Activated naive CD8-positive, alpha-beta T cell (primary cell): Measurements from ENCODE around the gene SEZ6.

ENCODE experiments used
- H3K27ac Mint-ChIP-seq: one replicate; pipeline ENCODE4 v1.8.0; 2021; ENCODE audit warnings: mixed read lengths
- H3K27me3 Mint-ChIP-seq: one replicate; pipeline ENCODE4 v1.8.0; 2021; ENCODE audit warnings: mixed read lengths
- H3K36me3 Mint-ChIP-seq: one replicate; pipeline ENCODE4 v1.8.0; 2021; ENCODE audit warnings: mixed read lengths
- H3K4me1 Mint-ChIP-seq: one replicate; pipeline ENCODE4 v1.8.0; 2021; ENCODE audit warnings: low read depth, mixed read lengths
- H3K4me3 Mint-ChIP-seq: one replicate; pipeline ENCODE4 v1.8.0; 2021; ENCODE audit warnings: mild to moderate bottlenecking, mixed read lengths
- H3K9me3 Mint-ChIP-seq: one replicate; pipeline ENCODE4 v1.8.0; 2021; ENCODE audit warnings: low read depth, mixed read lengths

Gene SEZ6

GRCh38 chr17:28951428-28951990 lies 54.3 kb downstream of the SEZ6 start, which contains the start of gene PHF12:
Gene PHF12 (minus strand): TSS chr17:28951518. CDS start chr17:28950960, 558 bp downstream.
- H3K4me3 Mint-ChIP-seq = peak within 1 kb of the TSS; percentile 94
- H3K36me3 Mint-ChIP-seq = peaks cover 4% of the 10 kb centered on the region
- H3K4me1 Mint-ChIP-seq = peaks cover 22% of the 10 kb centered on the region
- no peaks in the 10 kb centered on the region for H3K27me3 Mint-ChIP-seq
- H3K9me3 Mint-ChIP-seq = no peaks in the 10 kb centered on the region
- H3K27ac Mint-ChIP-seq = peak within 1 kb of the TSS; percentile 93

DNA sequence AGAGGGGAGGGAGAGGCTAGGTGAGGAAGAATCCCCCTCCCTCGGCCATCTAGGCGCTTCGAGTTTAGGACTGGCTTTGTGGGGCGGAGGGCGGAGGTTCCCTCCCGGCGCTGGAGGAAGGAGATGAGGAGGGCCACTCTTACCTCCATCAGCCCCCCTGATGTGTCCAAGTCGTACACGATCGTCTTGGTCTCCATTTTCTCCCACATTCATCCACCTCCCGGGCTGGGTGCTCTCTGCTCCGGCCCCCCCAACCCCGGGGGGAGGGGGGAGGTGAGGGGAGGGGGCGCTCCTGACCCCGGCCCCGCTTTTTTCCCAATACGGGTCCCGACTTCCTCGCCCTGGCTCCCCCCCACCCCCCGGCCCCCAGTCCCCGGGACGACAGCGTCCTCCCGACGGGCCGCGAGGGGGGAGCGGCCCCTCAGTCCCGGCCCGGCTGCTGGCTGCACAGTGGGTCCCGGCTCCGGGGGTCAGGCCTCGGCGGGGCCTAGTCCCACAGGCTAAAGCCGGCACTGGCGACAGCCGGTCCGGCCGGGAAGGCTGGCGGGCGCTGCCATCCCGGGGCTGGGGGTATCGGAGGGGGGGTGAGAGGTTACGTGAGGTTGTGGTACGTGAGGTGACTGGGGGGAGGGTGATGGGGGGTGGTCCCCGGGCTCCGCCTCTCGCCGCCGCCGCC lies 54.9 kb downstream of the SEZ6 start:
- Mint-ChIP-seq H3K36me3 (peaks cover 9% of the 10 kb centered on the region), H3K9me3 (no peaks in the 10 kb centered on the region), H3K4me3 (peak overlapping the region; percentile 94), H3K4me1 (peaks cover 28% of the 10 kb centered on the region), H3K27ac (peak overlapping the region; percentile 93), H3K27me3 (no peaks in the 10 kb centered on the region)

DNA sequence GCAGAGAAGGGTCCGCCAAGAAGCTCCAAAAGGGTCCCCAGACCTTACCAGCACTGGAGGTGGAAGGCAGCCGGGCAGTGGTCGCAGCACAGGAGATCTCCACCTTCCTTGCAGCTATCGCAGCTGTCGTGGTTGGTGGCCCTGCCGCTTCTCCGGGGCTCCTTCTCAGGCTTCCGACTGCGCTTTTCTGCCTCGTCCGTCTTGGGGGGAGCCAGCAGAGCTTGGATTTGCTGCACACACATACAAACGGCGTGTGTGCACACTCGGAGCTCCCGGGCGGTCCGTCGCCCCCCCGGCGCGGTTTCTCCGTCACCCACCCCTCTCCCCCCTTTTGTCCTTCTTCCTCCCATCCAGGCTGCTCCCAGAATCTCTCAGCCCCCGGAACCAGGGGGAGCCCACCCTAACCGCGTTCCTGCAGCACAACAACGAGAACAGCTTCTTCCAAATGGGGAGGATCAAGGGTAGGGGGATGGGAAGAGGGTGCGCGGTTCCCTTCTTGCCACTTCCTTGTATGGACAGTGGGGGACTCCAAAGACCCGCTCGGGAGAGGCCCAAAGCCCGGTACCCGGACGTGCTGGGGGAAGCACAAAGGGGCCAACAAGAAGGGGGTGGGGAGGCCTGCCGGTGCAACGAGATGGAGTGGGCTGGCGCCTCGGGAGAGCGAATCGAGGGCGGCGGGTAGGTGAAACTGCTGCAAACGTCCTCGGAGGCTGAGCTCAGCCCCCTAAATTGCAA lies 55.6 kb downstream of the SEZ6 start:
- Mint-ChIP-seq H3K4me1 (peaks cover 35% of the 10 kb centered on the region), H3K4me3 (peak overlapping the region; percentile 94), H3K36me3 (peaks cover 10% of the 10 kb centered on the region), H3K27ac (peak overlapping the region; percentile 93), H3K27me3 (no peaks in the 10 kb centered on the region), H3K9me3 (no peaks in the 10 kb centered on the region)

- Mint-ChIP-seq H3K36me3 (peaks cover 12% of the 10 kb centered on the region), H3K27ac (peak overlapping the region; percentile 93), H3K4me3 (peak overlapping the region; percentile 94), H3K4me1 (peaks cover 42% of the 10 kb centered on the region), H3K9me3 (no peaks in the 10 kb centered on the region), H3K27me3 (no peaks in the 10 kb centered on the region)
Measured at GRCh38 chr17:28949185-28950016, 56.4 kb downstream of the SEZ6 start.

- no peaks in the 10 kb centered on the region for H3K9me3 Mint-ChIP-seq
- H3K27ac Mint-ChIP-seq = peak overlapping the region; percentile 92
- no peaks in the 10 kb centered on the region for H3K27me3 Mint-ChIP-seq
- peaks cover 48% of the 10 kb centered on the region for H3K4me1 Mint-ChIP-seq
- peak overlapping the region; percentile 94 for H3K4me3 Mint-ChIP-seq
- H3K36me3 Mint-ChIP-seq = peaks cover 14% of the 10 kb centered on the region
Measured at GRCh38 chr17:28948873-28949184, 57.0 kb downstream of the SEZ6 start.

DNA sequence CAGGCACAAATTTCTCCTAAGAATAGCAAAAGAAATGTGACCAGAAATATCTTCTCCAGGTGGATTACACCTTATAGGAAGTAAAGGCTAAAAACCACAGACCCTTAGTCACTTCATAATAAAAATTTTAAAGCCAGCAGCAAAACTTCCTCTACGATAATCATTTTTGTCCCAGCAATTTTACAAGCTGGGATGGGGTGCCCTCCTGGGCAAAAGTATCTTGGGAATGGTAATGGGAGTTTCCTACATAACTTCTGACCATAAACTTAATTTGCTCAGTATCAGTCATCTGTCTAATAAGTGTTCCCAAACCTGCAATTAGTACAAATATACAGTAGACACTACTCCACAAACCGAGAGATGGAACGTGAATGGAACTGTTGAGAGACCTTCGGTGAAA lies 57.5 kb downstream of the SEZ6 start:
- H3K27me3 Mint-ChIP-seq = no peaks in the 10 kb centered on the region
- peaks cover 53% of the 10 kb centered on the region for H3K4me1 Mint-ChIP-seq
- H3K9me3 Mint-ChIP-seq = no peaks in the 10 kb centered on the region
- peak overlapping the region; percentile 94 for H3K4me3 Mint-ChIP-seq
- H3K27ac Mint-ChIP-seq = peak overlapping the region; percentile 92
- H3K36me3 Mint-ChIP-seq = peaks cover 16% of the 10 kb centered on the region

- H3K36me3 Mint-ChIP-seq = peaks cover 16% of the 10 kb centered on the region
- H3K9me3 Mint-ChIP-seq = no peaks in the 10 kb centered on the region
- peaks cover 59% of the 10 kb centered on the region for H3K4me1 Mint-ChIP-seq
- H3K27me3 Mint-ChIP-seq = no peaks in the 10 kb centered on the region
- peak overlapping the region; percentile 94 for H3K4me3 Mint-ChIP-seq
- peak overlapping the region; percentile 92 for H3K27ac Mint-ChIP-seq
Measured at GRCh38 chr17:28947639-28948038, 58.2 kb downstream of the SEZ6 start.

- H3K4me1 Mint-ChIP-seq = peaks cover 69% of the 10 kb centered on the region
- peak overlapping the region; percentile 83 for H3K4me3 Mint-ChIP-seq
- H3K36me3 Mint-ChIP-seq = peaks cover 16% of the 10 kb centered on the region
- peak overlapping the region; percentile 88 for H3K27ac Mint-ChIP-seq
- no peaks in the 10 kb centered on the region for H3K27me3 Mint-ChIP-seq
- no peaks in the 10 kb centered on the region for H3K9me3 Mint-ChIP-seq
Measured at GRCh38 chr17:28946239-28946638, 59.6 kb downstream of the SEZ6 start.

DNA sequence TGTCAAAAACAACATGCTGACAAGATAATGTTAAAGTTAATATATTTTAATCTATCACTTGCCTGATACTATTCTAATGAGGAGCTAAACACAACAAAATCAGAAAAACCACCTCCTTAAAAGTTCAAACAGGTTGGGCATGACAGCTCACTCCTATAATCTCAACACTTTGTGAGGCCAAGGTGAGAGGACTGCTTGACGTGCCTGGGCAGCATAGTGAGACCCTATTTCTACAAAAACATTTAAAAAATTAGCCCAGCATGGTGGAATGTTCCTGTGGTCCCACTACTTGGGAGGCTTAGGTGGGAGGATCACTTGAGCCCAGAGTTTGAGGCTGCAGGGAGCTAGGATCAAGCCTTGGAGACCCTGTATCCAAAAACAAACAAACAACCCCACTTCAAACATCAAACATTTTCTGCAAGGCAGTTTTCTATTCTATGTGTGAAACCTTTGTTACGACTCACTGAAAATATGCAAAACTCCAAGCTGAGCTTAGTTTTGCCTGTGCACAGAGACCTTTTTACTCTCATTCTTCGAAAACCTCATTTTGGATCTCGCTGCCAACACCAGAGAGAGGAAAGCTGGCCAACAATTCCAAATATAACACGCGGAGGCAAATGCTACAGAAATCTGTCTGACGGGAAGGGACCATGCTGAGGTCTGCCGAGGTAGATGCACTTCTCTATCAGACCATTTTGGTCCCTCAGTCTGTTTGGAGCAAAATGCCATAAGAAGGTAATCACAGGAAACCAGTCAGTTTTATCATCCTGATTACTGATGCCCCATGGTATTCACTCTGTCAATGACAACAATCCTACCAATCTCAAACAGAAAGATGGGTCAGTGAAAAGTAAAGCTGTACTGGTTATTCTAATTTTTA lies 60.7 kb downstream of the SEZ6 start:
- Mint-ChIP-seq H3K4me3 (peak overlapping the region; percentile 33), H3K27ac (peak overlapping the region; percentile 88), H3K9me3 (no peaks in the 10 kb centered on the region), H3K4me1 (peaks cover 80% of the 10 kb centered on the region), H3K27me3 (no peaks in the 10 kb centered on the region), H3K36me3 (peaks cover 16% of the 10 kb centered on the region)

DNA sequence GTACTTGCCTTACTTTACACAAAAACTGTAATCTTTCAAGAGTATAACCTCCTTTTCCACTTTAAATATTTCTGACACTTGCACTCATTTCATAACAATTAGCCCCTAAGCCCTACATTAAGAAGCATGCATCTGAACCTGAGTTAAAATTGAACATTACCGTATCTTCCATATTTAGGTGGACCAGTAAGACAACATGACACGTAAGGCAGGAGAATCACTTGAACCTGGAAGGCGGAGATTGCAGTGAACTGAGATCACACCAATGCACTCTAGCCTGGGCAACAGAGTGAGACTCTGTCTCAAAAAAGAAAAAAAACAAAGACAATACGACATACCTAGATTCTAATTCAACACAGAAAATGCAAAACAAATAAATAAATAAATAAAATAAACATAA lies 61.5 kb downstream of the SEZ6 start:
- H3K36me3 Mint-ChIP-seq = peaks cover 16% of the 10 kb centered on the region

GRCh38 chr17:28942925-28943324 lies 62.9 kb downstream of the SEZ6 start:
- H3K9me3 Mint-ChIP-seq = no peaks in the 10 kb centered on the region
- peak overlapping the region; percentile 28 for H3K27ac Mint-ChIP-seq
- H3K36me3 Mint-ChIP-seq = peaks cover 14% of the 10 kb centered on the region
- H3K4me3 Mint-ChIP-seq = no peak overlapping the region
- peaks cover 92% of the 10 kb centered on the region for H3K4me1 Mint-ChIP-seq
- H3K27me3 Mint-ChIP-seq = no peaks in the 10 kb centered on the region

More for the DNA sequence above, 61.5 kb downstream of the SEZ6 start:
- Mint-ChIP-seq H3K4me3 (peak overlapping the region; percentile 20), H3K27me3 (no peaks in the 10 kb centered on the region), H3K4me1 (peaks cover 88% of the 10 kb centered on the region), H3K9me3 (no peaks in the 10 kb centered on the region), H3K27ac (no peak overlapping the region)

DNA sequence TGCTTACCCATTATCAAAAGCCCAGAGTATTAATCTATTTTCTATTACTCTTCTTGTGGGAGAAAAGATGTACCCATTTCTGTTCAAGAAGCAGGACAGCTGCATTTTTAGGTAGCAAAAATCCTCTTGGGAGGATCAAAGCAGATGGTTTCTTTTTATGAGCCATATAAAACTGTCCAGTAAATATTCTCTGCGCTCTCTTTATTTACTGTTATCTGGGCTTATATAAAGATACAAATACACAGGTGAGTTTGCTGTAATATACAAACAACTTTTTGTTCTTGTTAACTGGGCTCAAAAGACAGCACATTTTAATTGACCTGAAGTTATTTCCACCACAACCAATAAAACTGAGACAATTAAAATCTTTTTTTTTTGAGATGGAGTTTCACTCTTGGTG lies 64.6 kb downstream of the SEZ6 start:
- H3K36me3 Mint-ChIP-seq = peaks cover 10% of the 10 kb centered on the region
- H3K4me3 Mint-ChIP-seq = no peak overlapping the region
- H3K27ac Mint-ChIP-seq = peak overlapping the region; percentile 41
- H3K4me1 Mint-ChIP-seq = peaks cover 92% of the 10 kb centered on the region
- no peaks in the 10 kb centered on the region for H3K9me3 Mint-ChIP-seq
- H3K27me3 Mint-ChIP-seq = no peaks in the 10 kb centered on the region

- Mint-ChIP-seq H3K27ac (peak overlapping the region; percentile 76), H3K9me3 (no peaks in the 10 kb centered on the region), H3K4me3 (peak overlapping the region; percentile 59), H3K4me1 (peaks cover 92% of the 10 kb centered on the region), H3K36me3 (peaks cover 7% of the 10 kb centered on the region), H3K27me3 (no peaks in the 10 kb centered on the region)
Measured at GRCh38 chr17:28940675-28941074, 65.2 kb downstream of the SEZ6 start.

GRCh38 chr17:28940142-28940541 lies 65.7 kb downstream of the SEZ6 start:
- Mint-ChIP-seq H3K27ac (peak overlapping the region; percentile 76), H3K36me3 (peaks cover 5% of the 10 kb centered on the region), H3K4me3 (peak overlapping the region; percentile 59), H3K9me3 (no peaks in the 10 kb centered on the region), H3K27me3 (no peaks in the 10 kb centered on the region), H3K4me1 (peaks cover 90% of the 10 kb centered on the region)
